Ovary (tissue), 9 donors: Measurements from ENCODE around the gene PRPF8. TPM values are rescaled to one million over a fixed set of nuclear protein-coding genes. Genes with fewer than 3 reads are reported as not detected.

Experiments used
- DNase-seq, 5 donors: peaks; one replicate each; pipeline ENCODE4 v3.0.0-alpha.2; 2019 to 2020
- H3K27ac ChIP-seq, 2 donors: fragments of 200-600 bp; one replicate each; pipeline versions ENCODE4 v1.5.1 to v1.8.0; 2019 to 2022
- H3K27me3 ChIP-seq: fragments of 200-600 bp; one replicate; pipeline ENCODE4 v1.8.0; 2022
- H3K36me3 ChIP-seq: fragments of 200-600 bp; sonication (generic); one replicate; pipeline ENCODE4 v1.5.1; 2019
- H3K4me1 ChIP-seq: one replicate; pipeline ENCODE4 v1.8.1; 2013; ENCODE audit warnings: mild to moderate bottlenecking, moderate library complexity; ENCODE audit not compliant: insufficient read depth
- H3K4me3 ChIP-seq: fragments of 200-600 bp; sonication (generic); one replicate; pipeline ENCODE4 v1.5.1; 2017
- H3K9me3 ChIP-seq, 2 donors: fragments of 200-600 bp in 1 of 2; sonication (generic) in 1 of 2; one replicate each; pipeline versions ENCODE4 v1.5.1 to v1.8.1; 2013 to 2019; ENCODE audit warnings: mild to moderate bottlenecking in 1 of 2, moderate library complexity in 1 of 2
- EP300 ChIP-seq: sonication (generic); formaldehyde crosslinking; IDR thresholded peaks from one replicate; pipeline ENCODE4 v1.6.1; 2017; ENCODE audit warnings: antibody characterized with exemption
- POLR2A ChIP-seq: fragments of 450-650 bp; IDR thresholded peaks from one replicate; pipeline ENCODE4 v1.6.1; 2017; ENCODE audit warnings: antibody characterized with exemption, mild to moderate bottlenecking, moderate library complexity
- WGBS, 3 donors: extraction: QIAGEN DNeasy Blood & Tissue Kit in 1 of 3; methylation state at CpG; one replicate each; pipeline versions ENCODE4 v1.1.5 to v1.1.7; 2013 to 2017; 5-methylcytosine and 5-hydroxymethylcytosine counted together
- intact Hi-C, 4 donors: fragments of 100-400 bp; cut with DNase I; formaldehyde crosslinking; loops; one replicate each; pipeline versions ENCODE4 v1.11.0 to v1.15.1; 2022 to 2023
- polyA plus RNA-seq, 2 donors: library from polyadenylated mRNA; stranded (reverse); fragments of 200-250 nt in 1 of 2; fragments of 350-450 nt in 1 of 2; fragmentation: Illumina TruSeq in 1 of 2; extraction: RNeasy Lipid Tissue Mini Kit (QIAGEN cat#74804) in 1 of 2; gene quantifications; one replicate each; pipeline ENCODE4 v1.2.3, GENCODE V29; 2013 to 2014
- total RNA-seq, 7 donors: library from RNA; depleted of rRNA in 2 of 7; stranded (reverse); fragments of >200 nt in 2 of 7; fragmentation: NEBNext Ultra II Directional in 3 of 7; extraction: Animal tissue kit (Norgen Biotek cat#: 25700) in 3 of 7; gene quantifications; one replicate each; pipeline versions ENCODE4 v1.1.0 to v1.2.4, GENCODE V29; 2016 to 2023
- TF ChIP-seq, protein P1 (sequence below), 3 donors: fragments of 450-650 bp in 2 of 3; fragments of 200-600 bp in 1 of 3; IDR thresholded peaks; one replicate each; pipeline versions ENCODE4 v1.5.1 to v1.8.0; 2016 to 2022; ENCODE audit warnings: antibody characterized with exemption in 3 of 3, mild to moderate bottlenecking in 1 of 3
- donor health status: DM: no; HTN: no; CAD: no; lungs with moderate emphysema.
- donor health status: DM: no; HTN: no; CAD: no.
- donor health status: Bipolar disorder and iron deficiency.
- donor health status: DM: yes; HTN: yes; CAD: no.
- donor health status: DM: no; HTN: no; CAD: no.
- donor health status: DM: yes; HTN: yes; CAD: no.

The PRPF8 gene
- total and polyA plus RNA-seq, 9 donors = 146 to 379 (median 276) TPM

DNA sequence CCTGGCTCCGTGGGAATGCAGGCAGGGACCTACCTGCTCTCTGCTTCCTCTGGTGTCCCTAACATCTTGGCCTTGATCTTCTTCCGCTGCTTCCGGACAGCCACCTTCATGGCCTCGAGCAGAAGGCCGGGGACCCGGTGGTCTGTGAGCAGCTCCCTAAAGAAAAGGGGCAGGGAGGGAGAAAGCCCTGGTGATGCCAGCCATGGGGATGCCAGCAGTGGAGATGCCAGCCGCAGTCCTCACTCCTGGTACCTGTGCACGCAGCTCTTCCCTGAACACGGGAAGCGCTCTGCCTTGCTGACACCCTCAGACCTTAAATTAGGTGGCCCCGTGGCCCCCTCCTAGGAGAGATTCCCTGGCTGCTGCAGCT is 36.9 kb downstream of the PRPF8 start:
- no peak overlapping the region for H3K27ac ChIP-seq
- intact Hi-C loops = loop anchor here in 3 of 4 donors (1.0 to 10.0 kb wide), 5 partner anchors 19 to 137 kb away; partner anchors contain the start of gene SLC43A2 (in 1 of the 3)
- H3K4me1 ChIP-seq = peaks cover 12% of the 10 kb centered on the region
- no peaks in the 10 kb centered on the region for H3K36me3 ChIP-seq
- H3K9me3 ChIP-seq = no peaks in the 10 kb centered on the region
- TF ChIP-seq, protein P1, sequence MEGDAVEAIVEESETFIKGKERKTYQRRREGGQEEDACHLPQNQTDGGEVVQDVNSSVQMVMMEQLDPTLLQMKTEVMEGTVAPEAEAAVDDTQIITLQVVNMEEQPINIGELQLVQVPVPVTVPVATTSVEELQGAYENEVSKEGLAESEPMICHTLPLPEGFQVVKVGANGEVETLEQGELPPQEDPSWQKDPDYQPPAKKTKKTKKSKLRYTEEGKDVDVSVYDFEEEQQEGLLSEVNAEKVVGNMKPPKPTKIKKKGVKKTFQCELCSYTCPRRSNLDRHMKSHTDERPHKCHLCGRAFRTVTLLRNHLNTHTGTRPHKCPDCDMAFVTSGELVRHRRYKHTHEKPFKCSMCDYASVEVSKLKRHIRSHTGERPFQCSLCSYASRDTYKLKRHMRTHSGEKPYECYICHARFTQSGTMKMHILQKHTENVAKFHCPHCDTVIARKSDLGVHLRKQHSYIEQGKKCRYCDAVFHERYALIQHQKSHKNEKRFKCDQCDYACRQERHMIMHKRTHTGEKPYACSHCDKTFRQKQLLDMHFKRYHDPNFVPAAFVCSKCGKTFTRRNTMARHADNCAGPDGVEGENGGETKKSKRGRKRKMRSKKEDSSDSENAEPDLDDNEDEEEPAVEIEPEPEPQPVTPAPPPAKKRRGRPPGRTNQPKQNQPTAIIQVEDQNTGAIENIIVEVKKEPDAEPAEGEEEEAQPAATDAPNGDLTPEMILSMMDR (IDR thresholded peaks at IDR 0.05) = no peak
- TF ChIP-seq POLR2A = no peak
- no peak for TF ChIP-seq EP300
- no peak for DNase-seq
- H3K27me3 ChIP-seq = no peaks in the 10 kb centered on the region
- no peak overlapping the region for H3K4me3 ChIP-seq
- 66 to 73% (median 68%) methylated on average over 11 of the region's 11 CpGs for WGBS, 3 donors

- H3K4me1 ChIP-seq = peaks cover 12% of the 10 kb centered on the region
- intact Hi-C loops = loop anchor here in 2 of 4 donors (5.0 to 10.0 kb wide), 2 partner anchors 69 to 138 kb away; no protein-coding TSS in a partner anchor
Observed at GRCh38 chr17:1646199-1646875, 38.3 kb downstream of the PRPF8 start.

DNA sequence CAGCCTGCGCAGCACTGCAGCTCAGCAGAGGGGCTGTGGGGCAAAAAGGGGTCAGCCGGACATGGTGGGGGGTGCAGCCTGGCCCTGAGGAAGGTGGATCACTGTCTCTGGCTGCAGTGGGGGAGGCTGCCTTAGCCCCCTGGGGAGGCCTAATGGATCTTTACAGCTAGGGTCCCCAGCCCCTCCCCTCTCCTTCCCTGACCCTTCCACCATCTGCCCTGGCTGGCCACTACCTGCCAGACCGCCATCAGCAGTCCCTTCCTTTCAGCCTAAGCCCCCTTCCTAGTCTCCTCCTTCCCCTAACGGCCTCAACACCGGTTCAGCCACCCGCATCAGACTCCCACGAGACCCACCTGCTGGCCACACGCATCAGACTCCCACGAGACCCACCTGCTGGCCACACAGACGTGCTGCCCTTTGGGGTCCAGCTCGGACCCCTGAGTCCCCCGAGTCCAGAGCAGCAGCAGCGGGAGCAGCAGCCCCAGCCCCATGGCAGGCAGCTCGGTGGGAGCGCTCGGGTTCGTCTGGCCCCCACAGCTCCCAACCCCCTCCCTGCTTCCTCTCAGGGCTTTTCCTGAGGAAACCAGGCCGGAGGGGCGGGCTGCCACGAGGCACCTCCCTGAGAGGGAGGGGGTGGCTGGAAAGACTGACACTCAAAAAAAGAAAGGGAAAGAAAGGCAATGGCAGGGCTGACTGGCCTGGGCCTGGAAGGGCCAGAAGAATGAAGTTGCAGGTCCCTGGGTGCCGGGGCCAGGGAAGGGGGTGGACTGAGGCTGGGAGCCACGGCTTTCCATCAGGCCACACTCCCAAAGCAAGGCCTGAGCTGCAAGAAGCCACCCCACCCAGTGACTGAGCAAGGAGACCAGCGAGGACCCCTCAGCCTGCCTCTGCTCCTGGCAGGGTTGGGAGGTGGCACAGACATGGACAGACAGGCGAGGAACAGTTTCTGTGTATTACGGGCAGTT is 39.2 kb downstream of the PRPF8 start, which contains the start of gene SCARF1:
TSS of gene SCARF1 (minus strand) at position 526 of the 965 bp plus-strand sequence. CDS start at position 491, 35 bp downstream.
- Histone ChIP-seq H3K4me3 (peak within 1 kb of the TSS; percentile 12), H3K9me3 (no peaks in the 10 kb centered on the region), H3K4me1 (peaks cover 12% of the 10 kb centered on the region), H3K27ac (no peak within 1 kb of the TSS), H3K36me3 (no peaks in the 10 kb centered on the region), H3K27me3 (no peaks in the 10 kb centered on the region)
- TF ChIP-seq POLR2A = no peak
- TF ChIP-seq, protein P1 (IDR thresholded peaks at IDR 0.05) = no peak
- no peak for TF ChIP-seq EP300
- 84 to 87% (median 85%) methylated on average over 20 to 25 of the region's 25 CpGs for WGBS, 3 donors
- no peak for DNase-seq
- intact Hi-C loops = loop anchor here in 2 of 4 donors (5.0 to 10.0 kb wide), 2 partner anchors 68 to 139 kb away; no protein-coding TSS in a partner anchor

More at GRCh38 chr17:1646199-1646875, 38.3 kb downstream of the PRPF8 start:
- Histone ChIP-seq H3K27ac (no peak overlapping the region), H3K36me3 (no peaks in the 10 kb centered on the region), H3K9me3 (no peaks in the 10 kb centered on the region), H3K4me3 (no peak overlapping the region), H3K27me3 (no peaks in the 10 kb centered on the region)
- no peak for DNase-seq
- WGBS, 3 donors = 81 to 90% (median 89%) methylated on average over 13 of the region's 13 CpGs
- TF ChIP-seq EP300 (no peak), POLR2A (no peak)
- TF ChIP-seq, protein P1 (IDR thresholded peaks at IDR 0.05) = no peak

GRCh38 chr17:1644493-1645206 is 40.0 kb downstream of the PRPF8 start:
- DNase-seq = no peak
- Histone ChIP-seq H3K4me1 (peaks cover 6% of the 10 kb centered on the region), H3K9me3 (no peaks in the 10 kb centered on the region), H3K27ac (no peak overlapping the region), H3K27me3 (no peaks in the 10 kb centered on the region), H3K4me3 (peak overlapping the region; percentile 12), H3K36me3 (no peaks in the 10 kb centered on the region)
- 82 to 91% (median 89%) methylated on average over 10 to 15 of the region's 15 CpGs for WGBS, 3 donors
- no peak for TF ChIP-seq POLR2A
- TF ChIP-seq, protein P1 (IDR thresholded peaks at IDR 0.05) = no peak
- TF ChIP-seq EP300 = no peak
- intact Hi-C loops = loop anchor here in 3 of 4 donors (5.0 to 10.0 kb wide), 3 partner anchors 67 to 140 kb away; no protein-coding TSS in a partner anchor
